Muscle of arm (tissue), 14 donors: ENCODE results near the gene B3GNT3. TPM values are rescaled to one million over a fixed set of nuclear protein-coding genes. Genes with fewer than 3 reads are reported as not detected.

ENCODE experiments used
- DNase-seq: peaks from one replicate; pipeline ENCODE4 v3.0.0-alpha.2; 2013
- long read RNA-seq, 11 donors: transcript quantifications; one replicate each; lab custom pipeline, GENCODE V29; 2026
- polyA plus RNA-seq, 12 donors: library from polyadenylated mRNA; unstranded; fragments of 120-200 nt; gene quantifications; one replicate each; pipeline ENCODE4 v1.2.1, GENCODE V29; 2013; ENCODE audit not compliant: insufficient read length in 12 of 12

B3GNT3 gene
- 10 to 100 TPM in 1 of 12 donors, 1 to 10 TPM in 2, under 1 TPM in 3, not detected in 6; 0.12 to 17.5 (median 1.1) TPM for polyA plus RNA-seq
- long read RNA-seq, donor 1, transcript B3GNT3-201 (3 exons, 2,226 nt), result major isoform, 19 of 77 reads
- long read RNA-seq, donor 1, partial matches to known transcripts, result 57 of 77 reads
- long read RNA-seq, donor 1, other reads (novel, unspliced or antisense), result 0 of 77 reads
- long read RNA-seq, donor 2, result 0 reads
- long read RNA-seq, donor 3, result 0 reads
- long read RNA-seq, donor 4, result 0 reads
- long read RNA-seq, donor 5, result 0 reads
- long read RNA-seq, donor 6, result 0 reads
- long read RNA-seq, donor 7, result 0 reads
- long read RNA-seq, donor 8, result 0 reads
- long read RNA-seq, donor 9, result 0 reads
- long read RNA-seq, donor 10, result 0 reads
- long read RNA-seq, donor 11, result 0 reads

- DNase-seq, result no peak
These were observed at the start of gene B3GNT3 for GRCh38 chr19:17794731-17795494. B3GNT3 (plus strand) TSS chr19:17795138; CDS start chr19:17807808, 12,670 bp downstream.

- DNase-seq, result peak; percentile 85
These were observed 47.5 kb upstream of the B3GNT3 start for GRCh38 chr19:17747205-17748098.

DNA sequence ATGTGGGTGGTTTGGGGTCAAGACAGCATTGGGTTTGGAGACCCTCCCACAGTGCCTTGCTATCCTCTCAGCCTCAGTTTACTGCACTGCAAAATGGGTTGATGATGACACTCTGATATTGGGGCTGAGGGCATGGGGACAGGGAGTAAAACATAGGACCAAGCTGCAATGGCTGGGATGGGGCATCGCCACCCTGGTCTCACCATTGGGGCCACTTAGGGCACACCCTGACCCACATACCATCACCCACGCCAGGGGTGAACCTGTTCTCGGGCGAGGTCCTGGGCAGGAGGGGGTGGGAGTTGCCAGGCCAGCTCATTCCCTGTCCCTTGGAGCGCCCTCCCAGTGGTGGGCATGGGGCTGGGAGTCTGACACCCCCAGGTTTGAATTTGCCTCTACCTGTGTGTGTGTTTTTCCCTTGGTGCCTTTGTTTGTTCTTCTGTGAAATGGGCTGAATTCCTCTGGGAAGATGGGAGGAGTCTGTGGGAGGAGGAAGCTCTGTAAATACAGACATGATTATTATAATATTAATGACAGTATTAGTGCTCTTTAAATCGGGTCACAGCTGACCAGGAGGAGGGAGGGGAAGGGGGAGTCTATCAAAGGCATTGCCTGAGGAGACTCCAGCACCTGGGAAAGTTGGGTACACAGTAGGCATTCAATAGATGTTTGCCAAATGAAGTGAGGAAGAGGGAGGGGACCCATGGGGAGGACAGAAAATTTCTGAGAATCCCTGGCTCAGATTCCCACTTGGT lies 45.9 kb upstream of the B3GNT3 start:
- no peak for DNase-seq

- DNase-seq, result no peak
These were observed 45.0 kb upstream of the B3GNT3 start for GRCh38 chr19:17749912-17750317.

DNA sequence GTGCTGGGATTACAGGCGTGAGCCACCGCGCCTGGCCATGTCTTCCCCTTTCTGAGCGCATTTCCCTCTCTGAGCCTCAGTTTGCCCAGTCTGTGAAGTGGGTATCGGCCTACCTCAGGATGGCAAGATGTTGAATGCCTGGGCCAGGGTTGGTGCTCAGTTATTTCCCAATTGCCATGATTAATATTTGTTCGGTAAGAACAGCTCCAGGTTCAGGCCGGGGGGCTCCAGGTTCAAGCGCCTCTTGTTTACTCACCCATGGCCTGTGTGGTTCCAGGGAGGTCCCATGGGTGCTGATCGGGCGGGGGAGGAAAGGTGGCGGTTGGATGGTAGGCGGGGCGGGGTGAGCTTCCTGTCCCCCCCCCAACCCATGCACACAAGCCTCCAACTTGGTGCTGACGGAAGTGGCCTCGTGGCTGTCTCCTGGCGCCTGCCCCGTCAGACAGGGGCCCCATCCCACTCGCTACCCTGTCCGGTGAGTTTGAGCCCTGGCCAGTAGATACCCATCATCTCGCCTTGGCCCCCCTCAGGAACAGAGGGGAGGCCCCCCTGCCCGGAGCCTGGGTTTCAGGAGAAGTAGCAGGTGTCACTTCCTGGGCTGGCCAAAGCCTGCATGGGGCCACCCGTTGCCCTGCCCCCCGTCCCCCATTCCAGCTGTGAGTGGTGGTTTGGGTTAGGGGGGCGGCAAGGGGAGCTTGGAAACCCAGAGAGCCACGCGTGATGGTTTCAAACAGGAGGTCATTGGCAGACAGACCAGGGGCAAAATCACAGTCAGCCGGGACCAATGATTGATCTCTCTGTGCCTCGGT lies 43.6 kb upstream of the B3GNT3 start, which contains the start of gene FCHO1:
Gene FCHO1, plus strand, starts transcription at position 375 of the 809 bp plus-strand sequence. CDS start 3,688 bp downstream, outside the sequence.
- DNase-seq, result no peak

- DNase-seq, result no peak
These were observed 43.0 kb upstream of the B3GNT3 start for GRCh38 chr19:17751912-17752273.

DNA sequence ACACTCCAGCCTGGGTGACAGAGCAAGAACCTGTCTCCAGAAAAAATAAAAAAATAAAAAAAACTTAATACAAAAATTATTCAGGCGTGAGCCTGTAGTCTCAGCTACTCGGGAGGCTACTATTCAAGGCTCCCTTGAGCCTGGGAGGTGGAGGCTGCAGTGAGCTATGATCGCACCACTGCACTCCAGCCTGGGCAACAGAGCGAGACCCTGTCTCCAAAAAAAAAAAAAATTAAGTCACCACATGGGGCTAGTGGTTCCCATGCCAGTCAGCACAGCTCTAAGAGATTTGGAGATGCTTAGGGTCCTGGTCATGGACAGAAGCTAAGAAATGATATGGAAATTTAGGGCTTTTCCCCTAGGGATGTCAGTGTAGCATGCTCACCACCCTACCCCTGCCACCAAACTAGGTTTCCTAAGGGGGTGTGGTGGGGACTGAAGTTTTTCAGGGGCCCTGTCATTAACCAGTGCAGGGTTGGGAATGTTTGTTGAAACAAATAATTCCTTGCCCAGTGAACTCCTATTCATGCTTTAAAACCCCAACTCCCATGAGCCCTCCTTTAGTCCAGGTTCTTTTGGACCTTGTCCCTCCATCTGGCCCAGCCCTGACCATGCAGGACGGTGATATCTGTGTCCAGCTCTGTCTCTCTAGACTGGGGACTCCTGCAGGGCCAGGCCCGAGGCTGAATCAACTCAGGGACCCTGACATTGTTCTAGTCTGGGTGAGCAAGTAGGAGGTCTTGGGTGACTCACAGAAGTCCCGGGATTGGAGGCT lies 41.9 kb upstream of the B3GNT3 start:
- no peak for DNase-seq

DNA sequence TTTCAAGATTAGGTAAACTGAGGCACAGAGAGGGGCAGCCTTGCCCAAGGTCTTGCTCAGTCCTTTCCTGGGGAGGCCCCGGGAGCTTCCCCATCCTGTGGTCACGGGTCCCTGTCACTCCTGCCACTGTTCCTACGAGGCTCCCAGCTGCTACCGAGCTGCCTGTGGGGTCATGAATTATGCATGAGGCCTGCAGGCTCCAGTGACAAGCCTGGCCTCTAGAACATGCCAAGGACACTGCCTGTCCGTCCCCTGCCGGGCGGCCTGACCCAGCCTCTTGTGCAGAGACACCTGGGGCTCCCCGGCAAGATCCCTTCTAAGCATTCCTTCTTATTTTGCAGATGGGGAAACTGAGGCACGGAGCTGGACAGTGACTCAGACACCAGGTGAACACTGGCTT lies 41.0 kb upstream of the B3GNT3 start:
- no peak for DNase-seq

GRCh38 chr19:17754634-17755442 lies 40.1 kb upstream of the B3GNT3 start:
- DNase-seq, result no peak

GRCh38 chr19:17755443-17755890 lies 39.5 kb upstream of the B3GNT3 start:
- DNase-seq, result no peak

- no peak for DNase-seq
These were observed 38.8 kb upstream of the B3GNT3 start for GRCh38 chr19:17755977-17756670.

DNA sequence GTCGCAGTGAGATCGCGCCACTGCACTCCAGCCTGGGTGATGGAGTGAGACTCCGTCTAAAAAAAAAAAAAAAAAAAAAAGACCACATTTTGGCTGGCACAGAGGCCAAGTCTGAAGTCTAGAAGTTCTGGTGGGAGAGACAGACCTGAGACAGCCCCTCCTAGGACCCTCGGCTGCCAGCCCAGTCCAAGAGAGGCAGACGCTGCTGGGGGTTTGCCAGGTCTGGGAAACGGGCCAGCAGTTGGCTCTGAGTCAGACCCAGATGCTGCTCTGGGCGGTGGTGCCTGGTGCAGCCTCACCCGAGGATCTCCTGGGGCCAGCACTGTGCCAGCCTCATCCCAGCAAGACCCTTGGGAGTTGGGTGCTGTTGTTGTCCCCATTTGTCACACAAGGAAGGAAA lies 37.8 kb upstream of the B3GNT3 start:
- DNase-seq, result no peak

GRCh38 chr19:17758515-17758914 lies 36.4 kb upstream of the B3GNT3 start:
- no peak for DNase-seq

GRCh38 chr19:17761148-17761547 lies 33.8 kb upstream of the B3GNT3 start:
- no peak for DNase-seq

GRCh38 chr19:17762505-17763229 lies 32.3 kb upstream of the B3GNT3 start:
- no peak for DNase-seq

GRCh38 chr19:17764348-17764747 lies 30.6 kb upstream of the B3GNT3 start:
- DNase-seq, result no peak

DNA sequence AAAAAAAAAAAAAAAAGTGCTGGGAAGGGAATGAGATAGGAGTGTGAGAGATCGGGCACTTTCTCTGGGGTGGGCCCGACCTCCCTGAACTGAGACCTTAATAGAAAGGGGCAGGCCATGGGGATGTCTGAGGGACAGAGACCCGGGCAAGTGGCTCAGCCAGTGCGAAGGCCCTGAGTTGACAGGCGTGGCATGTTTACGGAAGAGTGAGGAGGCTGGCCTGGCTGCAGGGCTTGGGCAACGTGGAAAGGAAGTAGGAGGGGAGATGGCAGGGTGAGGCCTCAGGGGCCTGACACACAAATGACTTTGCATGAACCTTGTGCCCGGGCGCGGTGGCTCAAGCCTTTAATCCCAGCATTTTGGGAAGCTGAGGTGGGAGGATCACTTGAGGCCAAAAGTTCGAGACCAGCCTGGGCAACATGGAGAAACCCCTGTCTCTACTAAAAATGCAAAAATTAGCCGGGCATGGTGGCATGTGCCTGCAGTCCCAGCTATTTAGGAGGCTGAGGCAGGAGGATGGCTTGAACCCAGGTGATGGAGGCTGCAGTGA lies 29.8 kb upstream of the B3GNT3 start:
- DNase-seq, result no peak
